ENCODE results near the gene TPI1.
"Not testable (repeated sequence)": the region's sequence is repeated elsewhere in the genome, so short reads cannot be mapped to it uniquely, and the experiment has no call there.

TPI1 gene

DNA sequence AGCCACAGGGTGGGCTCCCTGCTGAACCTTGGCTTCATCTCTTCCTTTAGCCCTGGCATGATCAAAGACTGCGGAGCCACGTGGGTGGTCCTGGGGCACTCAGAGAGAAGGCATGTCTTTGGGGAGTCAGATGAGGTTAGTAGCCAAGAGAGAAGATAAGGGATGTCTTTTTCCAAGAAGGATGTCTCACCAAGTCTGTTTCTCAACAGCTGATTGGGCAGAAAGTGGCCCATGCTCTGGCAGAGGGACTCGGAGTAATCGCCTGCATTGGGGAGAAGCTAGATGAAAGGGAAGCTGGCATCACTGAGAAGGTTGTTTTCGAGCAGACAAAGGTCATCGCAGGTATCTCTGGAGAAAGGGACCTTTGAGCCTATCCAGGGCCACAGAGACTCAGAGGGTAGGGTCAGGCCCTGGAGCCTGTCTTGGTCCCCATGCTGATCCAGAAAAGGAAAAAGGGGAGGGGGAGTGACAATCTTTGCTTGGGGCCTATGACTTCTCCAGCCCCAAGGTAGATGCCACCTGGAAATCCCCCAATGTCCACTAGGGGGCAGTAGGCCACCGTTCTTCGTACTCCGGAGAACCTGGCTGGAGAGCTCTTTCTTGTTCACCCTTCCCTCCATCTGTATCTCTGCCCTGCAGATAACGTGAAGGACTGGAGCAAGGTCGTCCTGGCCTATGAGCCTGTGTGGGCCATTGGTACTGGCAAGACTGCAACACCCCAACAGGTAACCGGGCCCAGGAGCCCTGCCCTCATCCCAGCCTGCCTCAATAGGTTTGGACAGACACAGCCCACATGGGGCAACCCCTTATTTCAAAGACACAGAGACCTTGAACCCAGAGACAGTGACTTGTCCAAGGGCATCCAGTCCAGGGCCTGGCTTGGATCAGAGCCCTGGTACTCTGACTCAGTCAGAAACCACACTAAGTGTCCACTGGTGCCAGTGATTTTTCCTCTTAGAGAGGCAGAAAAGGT is 2.0 kb downstream of the TPI1 start:
- peak; percentile 65 for DNase-seq (ENCODE audit: low spot score)

DNA sequence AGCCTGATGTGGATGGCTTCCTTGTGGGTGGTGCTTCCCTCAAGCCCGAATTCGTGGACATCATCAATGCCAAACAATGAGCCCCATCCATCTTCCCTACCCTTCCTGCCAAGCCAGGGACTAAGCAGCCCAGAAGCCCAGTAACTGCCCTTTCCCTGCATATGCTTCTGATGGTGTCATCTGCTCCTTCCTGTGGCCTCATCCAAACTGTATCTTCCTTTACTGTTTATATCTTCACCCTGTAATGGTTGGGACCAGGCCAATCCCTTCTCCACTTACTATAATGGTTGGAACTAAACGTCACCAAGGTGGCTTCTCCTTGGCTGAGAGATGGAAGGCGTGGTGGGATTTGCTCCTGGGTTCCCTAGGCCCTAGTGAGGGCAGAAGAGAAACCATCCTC is 3.0 kb downstream of the TPI1 start:
- DNase-seq (ENCODE audit: low spot score) = not testable (repeated sequence)

DNA sequence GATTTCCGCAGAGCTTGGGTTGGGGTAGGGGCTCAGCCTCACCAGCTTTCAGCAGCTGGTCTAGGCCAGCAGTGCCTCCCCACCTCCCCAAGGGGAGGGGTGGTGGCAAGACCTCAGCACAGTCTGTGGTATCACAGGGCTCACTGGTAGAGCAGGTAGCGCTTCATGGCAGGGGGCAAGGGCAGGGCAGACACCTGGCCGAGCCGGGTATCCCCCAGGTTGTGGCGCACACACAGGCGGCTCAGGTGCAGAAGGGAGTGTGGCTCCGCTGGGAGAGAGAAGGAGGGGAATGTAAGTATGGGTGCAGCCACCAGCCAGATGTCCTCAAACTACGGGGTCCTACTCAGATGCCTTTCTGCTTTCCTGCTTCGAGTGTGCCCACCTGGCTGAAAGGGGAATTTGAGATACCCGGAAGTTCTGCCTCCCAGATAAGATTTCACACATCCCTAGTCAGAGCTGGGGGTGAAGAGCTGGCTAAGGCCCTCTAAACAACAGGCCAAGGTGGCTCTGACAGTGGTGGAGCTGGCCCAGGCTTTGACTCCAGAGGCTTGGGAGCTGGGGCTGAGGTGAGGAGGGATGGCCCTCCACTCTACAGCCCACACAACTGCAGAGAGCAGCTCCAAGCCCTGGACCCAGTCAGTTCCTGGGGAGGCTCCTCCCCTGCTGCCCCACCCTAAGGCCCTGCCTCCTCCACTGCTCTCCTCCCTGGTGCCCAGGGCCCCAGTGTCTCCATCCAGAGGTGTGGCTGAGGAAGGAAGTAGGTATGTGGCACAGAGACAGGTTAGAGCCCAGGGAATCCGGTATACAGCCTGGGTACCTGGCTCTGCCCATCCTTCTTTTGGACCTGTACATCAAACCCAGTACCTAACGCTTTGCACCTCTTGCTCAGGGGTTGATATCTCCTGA is 4.0 kb downstream of the TPI1 start:
- peak; percentile 66 for DNase-seq (ENCODE audit: low spot score)

DNA sequence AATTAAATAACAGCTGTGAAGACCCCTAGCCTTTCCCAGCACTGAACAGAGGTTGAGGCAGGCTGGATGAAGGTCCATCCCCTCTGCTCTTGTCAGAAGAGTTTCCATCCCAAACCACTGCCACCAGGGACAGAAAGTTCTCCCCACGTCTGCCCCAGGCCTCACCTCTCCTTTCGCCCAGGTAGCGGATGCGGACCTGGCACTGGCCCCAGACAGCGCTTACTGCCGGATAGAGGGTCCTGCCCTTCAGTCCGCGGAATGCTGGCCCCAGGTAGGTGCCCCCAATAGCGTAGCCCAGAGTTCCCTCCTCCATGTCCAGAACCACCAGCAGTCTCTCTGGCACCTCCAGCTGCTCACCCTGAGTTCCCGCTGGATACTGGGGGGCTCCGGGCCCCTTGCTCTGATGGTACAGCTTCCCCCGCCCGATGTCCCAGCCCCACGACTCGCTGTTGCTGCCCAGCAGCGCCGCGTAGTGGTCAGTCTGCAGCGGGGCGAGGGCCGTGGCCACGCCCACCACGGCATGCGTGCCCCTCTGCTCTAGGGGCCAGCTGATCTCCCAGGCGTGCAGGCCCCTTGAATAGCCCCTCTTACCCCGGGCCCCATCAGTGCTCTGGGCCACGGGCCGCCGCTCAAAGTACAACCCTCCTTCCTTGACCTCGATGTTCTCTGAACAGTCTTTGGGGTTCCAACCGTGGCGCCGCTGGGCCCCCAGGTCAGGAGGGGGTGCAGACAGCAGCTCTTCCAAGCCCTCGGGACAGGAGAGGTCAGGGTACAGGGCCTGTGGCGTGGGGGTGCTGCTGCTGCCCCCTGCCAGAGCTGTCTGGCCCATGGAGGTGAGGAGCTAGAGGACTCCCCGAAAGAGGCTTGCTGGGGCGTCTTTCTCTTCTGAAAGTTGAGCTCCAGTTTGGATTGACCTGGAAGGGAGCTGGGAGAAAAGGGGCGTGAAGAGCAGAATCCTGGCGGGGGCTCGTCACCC is 5.0 kb downstream of the TPI1 start:
- DNase-seq (ENCODE audit: low spot score) = peak; percentile 83

DNA sequence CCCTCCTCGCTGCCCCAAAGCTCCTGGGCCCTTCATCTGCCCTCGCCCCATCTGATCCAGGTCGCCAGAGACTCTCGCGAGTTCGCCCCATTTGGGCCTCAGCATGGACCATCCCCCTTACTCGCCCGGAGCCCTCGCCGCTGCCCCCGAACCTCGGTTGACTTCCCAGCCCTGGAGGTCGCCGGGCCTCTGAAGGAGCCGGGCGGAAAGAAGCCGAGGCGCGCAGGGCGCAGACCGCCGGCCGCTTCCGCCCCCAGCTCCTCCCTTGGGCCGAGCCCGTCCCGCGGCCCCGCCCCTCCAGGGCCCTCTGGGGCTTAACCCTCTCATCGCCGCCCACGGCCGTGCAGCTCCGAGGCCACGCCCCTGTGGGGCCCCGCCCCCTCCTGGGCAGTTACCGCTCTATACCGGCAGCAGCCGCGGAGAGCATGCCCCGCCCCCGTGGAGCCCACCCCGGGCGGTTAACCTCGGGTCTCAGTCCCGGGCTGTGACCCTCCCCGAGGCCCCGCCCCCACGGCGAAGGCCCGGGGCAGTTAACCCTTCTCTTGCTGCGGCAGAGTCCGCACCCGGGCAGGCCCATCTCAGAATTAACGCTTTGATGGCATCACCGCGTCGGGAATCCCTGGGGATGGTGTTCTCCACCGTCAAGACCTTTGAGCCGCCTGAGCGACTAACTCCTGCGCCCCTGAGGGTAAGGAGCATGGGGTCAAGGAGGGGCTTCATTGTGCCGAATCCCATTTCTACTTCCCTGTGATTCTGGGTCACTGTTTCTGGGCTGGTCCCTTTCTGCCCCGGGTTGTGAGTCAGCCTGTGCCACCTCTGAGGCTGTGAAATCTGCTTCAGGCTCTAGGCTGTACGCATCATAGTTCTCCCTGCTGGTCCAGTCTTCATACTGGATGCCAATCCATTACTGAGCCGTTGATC is 6.0 kb downstream of the TPI1 start, which contains the start of gene SPSB2:
Gene SPSB2 (minus strand): TSS at position 210 of the 921 bp plus-strand sequence. CDS start 402 bp downstream, outside the sequence.
- peak; percentile 97 for DNase-seq (ENCODE audit: low spot score)

DNA sequence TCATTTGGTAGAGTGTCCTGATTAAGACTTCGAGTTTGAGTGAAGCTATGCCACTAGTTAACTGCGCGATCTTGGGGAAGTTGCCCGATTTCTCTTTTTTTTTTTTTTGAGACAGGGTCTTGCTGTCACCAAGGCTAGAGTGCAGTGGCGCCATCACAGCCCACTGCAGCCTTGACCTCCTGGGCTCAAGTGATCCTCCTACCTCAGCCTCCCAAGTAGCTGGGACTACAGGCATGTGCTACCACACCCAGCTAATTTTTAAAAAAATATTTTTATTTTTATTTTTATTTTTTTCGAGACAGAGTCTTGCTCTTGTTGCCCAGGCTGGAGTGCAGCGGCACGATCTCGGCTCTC is 6.7 kb downstream of the TPI1 start:
- not testable (repeated sequence) for DNase-seq (ENCODE audit: low spot score)

DNA sequence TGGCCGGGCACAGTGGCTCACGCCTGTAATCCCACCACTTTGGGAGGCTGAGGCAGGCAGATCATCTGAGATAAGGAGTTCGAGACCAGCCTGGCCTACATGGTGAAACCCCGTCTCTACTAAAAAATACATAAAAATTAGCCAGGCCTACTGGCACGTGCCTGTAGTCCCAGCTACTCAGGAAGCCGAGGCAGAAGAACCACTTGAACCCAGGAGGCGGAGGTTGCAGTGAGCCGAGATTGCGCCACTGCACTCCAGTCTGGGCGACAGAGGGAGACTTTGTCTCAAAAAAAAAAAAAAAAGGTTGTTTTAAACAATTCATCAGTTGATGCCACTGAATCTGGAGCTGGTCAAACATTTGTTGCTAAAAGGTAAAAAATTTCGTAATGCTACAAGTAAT is 12.5 kb downstream of the TPI1 start:
- DNase-seq (ENCODE audit: low spot score) = not testable (repeated sequence)

DNA sequence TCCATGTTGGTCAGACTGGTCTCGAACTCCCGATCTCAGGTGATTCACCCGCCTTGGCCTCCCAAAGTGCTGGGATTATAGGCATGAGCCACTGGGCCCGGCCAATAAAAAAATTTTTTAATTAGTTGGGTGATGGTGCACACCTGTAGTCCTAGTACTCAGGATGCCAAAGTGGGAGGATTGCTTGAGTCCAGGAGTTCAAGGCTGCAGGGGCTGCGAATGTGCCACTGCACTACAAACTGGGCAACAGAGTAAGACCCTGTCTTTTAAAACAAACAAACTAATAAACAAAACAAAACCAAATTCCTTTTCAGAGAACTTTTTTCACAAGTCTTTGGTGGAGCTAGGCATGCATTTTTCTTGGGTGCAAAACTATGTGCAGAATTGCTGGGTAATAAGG is 15.9 kb downstream of the TPI1 start:
- no peak for DNase-seq (ENCODE audit: low spot score)

DNA sequence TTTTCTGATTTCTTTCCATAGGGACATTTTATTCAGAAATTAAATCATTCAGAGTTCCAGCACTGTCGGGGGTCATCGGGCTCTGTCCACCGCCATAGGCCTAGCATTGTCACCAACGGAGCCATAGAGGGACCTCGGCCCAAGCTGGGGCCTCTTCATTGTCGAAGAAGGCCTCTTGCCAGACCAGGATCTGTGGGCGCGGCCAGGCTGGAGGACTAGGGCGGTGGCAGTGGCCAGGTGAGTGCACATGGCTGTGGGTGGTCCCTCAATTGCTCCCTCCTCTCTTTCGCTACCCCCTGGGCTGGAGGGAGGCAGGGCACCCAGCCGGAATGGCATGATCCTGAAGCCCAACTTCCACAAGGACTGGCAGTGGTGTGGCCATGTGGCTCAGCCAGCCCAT is 16.4 kb downstream of the TPI1 start:
- no peak for DNase-seq (ENCODE audit: low spot score)

DNA sequence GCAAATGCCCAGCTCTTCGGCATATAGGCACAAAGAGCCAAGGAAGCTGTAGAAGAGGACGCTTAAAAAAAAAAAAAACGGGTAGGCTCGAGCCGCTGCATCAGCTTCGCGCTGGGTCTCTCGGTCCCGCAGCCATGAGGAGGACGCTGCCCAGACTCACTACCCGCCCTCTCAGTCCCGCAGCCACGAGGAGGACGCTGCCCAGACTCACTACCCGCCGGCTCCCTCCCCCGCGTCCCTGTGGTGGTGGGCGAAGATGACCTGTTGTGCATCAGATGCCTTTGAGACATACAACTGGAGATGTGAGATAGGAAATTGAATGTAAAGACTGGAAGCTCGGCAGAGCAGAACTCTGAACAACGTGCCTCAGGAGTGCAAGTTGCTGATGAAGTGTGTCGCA is 17.2 kb downstream of the TPI1 start:
- DNase-seq (ENCODE audit: low spot score) = no peak

DNA sequence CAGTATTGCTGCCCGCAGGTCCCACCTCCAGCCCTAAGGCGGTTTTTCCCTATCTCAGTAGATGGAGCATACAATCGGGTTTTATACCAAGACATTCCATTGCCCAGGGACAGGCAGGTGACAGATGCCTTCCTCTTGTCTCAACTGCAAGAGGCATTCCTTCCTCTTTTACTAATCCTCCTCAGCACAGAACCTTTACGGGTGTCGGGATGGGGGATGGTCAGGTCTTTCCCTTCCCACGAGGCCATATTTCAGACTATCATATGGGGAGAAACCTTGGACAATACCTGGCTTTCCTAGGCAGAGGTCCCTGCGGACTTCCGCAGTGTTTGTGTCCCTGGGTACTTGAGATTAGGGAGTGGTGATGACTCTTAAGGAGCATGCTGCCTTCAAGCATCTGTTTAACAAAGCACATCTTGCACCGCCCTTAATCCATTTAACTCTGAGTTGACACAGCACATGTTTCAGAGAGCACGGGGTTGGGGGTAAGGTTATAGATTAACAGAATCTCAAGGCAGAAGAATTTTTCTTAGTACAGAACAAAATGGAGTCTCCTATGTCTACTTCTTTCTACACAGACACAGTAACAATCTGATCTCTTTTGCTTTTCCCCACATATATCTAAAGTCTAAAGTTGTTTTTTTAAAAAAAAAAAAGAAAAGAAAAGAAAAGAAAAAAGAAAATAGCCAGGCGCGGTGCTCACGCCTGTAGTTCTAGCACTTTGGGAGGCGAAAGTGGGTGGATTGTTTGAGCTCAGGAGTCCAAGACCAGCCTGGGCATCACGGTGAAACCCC is 19.1 kb downstream of the TPI1 start:
- not testable (repeated sequence) for DNase-seq (ENCODE audit: low spot score)

DNA sequence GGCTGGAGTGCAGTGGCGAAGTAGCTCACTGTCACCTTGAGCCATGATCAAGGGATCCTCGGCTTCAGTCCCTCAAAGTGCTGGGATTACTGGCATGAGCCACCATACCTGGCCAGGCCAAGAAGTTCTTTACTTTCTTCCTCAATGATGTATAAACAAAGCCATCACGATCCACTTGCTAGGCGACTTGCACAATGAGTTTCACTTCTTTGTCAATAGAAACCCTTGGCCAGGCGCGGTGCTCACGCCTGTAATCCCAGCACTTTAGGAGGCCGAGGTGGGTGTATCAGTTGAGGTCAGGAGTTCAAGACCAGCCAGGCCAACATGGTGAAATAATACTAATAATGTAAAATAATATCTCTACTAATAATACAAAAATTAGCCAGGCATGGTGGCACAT is 20.1 kb downstream of the TPI1 start:
- no peak for DNase-seq (ENCODE audit: low spot score)

DNA sequence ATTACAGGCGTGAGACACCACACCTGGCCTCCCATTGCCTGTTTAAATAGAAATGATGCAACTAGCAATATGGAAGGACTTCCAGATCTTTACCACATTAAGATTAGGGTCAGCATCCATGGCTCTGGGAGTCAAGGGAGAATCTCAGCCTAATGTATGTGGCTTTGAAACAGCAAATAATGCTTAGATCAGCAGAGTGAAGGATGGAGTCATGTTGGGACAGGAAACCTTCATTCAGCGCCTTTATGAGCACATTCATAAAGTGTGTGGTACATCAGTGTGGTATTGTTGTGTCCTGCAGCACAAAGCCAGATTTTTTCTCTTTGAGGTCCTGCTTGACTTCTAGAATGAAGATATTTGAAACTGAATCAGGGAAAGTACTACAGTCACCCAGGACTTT is 21.0 kb downstream of the TPI1 start:
- no peak for DNase-seq (ENCODE audit: low spot score)

DNA sequence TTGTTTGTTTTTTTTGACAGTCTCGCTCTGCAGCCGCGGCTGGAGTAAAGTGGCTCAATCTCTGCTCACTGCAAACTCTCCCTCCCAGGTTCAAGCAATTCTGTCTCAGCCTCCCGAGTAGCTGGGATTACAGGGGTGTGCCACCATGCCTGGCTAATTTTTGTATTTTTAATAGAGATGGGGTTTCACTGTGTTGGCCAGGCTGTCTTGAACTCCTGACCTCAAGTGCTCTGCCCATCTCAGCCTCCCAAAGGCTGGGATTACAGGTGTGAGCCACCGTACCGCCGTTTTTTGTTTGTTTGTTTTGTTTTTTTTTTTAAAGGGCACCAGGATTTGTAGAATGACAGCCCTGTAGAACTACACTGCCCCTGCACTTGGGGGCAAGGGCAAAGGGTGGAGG is 21.5 kb downstream of the TPI1 start:
- DNase-seq (ENCODE audit: low spot score) = not testable (repeated sequence)

DNA sequence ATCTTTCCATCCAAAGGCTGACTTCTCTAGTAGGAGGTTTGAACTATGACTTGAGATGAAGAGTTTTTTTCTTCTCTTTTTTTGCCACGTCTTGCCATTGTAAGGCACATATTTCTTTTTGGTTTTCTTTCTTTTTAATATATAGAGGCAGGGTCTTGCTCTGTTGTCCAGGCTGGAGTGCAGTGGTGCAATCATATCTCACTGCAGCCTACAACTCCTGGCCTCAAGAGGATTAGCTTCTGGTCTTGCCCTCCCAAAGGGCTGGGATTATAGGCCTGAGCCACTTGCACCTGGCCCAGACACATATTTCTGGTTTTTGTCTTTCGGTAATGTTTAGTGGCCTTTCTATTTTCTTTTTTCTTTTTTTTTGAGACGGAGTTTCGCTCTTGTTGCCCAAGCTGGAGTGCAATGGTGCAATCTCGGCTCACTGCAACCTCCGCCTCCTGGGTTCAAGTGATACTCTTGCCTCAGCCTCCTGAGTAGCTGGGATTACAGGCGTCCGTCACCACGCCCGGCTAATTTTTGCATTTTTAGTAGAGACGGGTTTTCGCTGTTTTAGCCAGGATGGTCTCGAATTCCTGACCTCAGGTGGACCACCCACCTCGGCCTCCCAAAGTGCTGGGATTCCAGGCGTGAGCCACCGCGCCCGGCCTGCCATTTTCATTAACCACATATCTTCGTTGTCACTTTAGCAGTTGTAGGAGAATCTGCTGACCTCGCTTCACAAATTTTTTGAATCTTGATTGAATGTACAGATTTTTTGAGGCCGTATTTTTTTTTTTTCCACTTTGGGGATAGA is 22.6 kb downstream of the TPI1 start:
- not testable (repeated sequence) for DNase-seq (ENCODE audit: low spot score)

DNA sequence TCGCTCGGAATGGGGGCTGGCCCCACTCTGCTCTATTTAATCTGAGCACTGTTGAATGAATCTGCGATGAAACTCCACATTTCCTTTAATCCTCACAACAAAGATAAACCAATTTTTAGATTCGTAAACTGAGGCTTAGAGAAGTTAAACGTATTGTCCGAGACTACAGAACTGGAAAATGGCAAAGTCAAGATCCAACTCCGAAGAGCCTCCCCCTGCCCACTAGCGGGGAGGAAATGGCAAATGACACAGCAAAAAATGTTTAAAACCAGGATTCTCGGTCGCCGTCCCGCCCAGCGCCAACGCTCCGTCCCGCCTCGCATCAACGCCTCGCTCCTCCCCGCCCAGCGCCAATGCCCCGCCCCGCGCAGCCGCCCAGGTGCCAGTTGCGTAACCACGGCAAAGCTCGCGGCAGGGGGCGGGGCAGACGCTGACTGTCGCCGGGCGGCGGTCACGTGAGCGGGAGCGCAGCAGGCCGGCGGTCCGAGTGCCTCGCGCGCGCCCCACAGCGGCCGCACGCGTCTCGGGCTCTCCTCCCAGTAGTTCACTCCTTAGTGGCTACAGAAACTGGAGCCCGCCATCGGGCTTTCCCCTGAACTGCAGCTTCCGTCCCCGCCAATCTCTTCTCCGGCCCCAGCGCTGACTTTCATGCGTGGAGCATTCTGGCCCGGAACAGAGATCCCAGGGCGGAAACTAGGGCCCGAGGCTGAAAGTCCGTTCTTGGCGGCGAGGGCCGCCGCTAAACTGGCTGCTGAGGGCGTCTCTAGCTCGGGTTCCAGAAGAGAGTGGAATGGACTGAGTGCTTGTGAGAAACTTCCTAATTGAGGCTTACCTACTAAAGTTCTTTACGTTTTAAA is 23.7 kb downstream of the TPI1 start:
- DNase-seq (ENCODE audit: low spot score) = peak; percentile 96

DNA sequence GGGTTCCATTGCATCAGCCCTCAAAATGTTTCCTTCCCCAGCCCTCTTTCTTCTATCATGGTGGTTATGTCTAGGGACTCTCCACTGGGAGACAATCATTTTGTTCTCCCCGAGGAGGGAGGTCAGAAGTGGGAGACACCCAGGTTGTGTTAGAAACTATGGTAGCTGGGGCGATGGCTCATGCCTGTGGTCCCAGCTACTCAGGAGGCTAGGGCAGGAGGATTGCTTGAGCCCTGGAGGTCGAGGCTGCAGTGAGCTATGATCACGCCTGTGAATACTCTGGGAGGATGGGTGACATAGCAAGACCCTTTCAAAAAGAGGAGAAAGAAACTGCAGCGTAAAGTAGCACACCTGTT is 24.3 kb downstream of the TPI1 start:
- DNase-seq (ENCODE audit: low spot score) = no peak

DNA sequence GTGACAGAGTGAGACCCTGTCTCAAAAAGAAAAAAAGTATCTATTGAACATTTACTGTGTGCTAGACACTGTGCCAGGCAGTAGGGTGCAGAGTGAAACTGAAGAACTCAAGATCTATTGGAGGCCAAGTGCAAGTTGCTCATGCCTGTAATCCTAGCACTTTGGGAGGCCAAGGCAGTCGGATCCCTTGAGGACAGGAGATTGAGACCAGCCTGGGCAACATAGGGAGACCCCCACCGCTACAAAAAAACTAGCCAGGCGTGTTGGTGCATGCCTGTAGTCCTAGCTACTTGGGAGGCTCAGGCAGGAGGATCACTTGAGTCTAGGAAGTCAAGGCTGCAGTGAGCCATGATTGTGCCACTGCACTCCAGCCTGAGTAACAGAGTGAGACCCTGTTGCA is 25.4 kb downstream of the TPI1 start:
- not testable (repeated sequence) for DNase-seq (ENCODE audit: low spot score)
